ENCODE measurements around the gene FHIT. TPM values are rescaled to one million over a fixed set of nuclear protein-coding genes. Genes with fewer than 3 reads are reported as not detected.

FHIT gene
- total and polyA plus RNA-seq, 4 donors: 2.6 to 21.3 (median 8.7) TPM

DNA sequence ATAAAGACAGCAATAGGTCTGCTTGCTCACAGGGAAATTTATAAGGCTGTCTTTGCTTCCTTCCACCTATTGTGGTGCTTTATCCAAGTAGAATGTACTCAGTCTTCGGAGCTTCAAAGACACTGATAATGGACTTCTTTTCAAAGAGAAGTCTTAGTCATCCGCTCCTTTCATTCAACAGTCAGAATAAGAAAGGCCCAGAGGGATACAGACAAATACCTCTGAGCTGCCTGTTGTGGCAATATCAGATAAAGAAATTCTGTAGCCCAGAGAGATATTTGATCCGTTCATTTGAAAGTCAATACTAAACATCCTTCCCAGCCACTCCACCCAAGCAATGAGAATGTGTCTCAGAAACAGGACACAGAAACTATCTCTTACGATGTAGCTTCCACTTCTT lies 110.0 kb downstream of the FHIT start:
- H3K27me3 ChIP-seq (ENCODE audit: control insufficient read depth in 3 of 3, insufficient read depth in 3 of 3, low read length in 2 of 3): no peaks in the 10 kb centered on the region
- H3K9ac ChIP-seq (ENCODE audit: insufficient read depth in 1 of 2, low read length in 2 of 2): no peak overlapping the region
- H3K36me3 ChIP-seq (ENCODE audit: control insufficient read depth in 4 of 4, insufficient read depth in 4 of 4, low read length in 4 of 4): no peaks in the 10 kb centered on the region
- no peak overlapping the region for H3K27ac ChIP-seq (ENCODE audit: low read depth in 1 of 2, low read length in 1 of 2)
- H3K4me1 ChIP-seq (ENCODE audit: control insufficient read depth in 5 of 5, insufficient read depth in 5 of 5, low read length in 5 of 5): peaks cover 0 to 14% (median 0%) of the 10 kb centered on the region in 5 donors
- no peak overlapping the region for H3K4me3 ChIP-seq
- no peak for ATAC-seq (ENCODE audit: insufficient read depth, low FRiP score)
- 80 to 87% methylated on average over 4 of the region's 4 CpGs for WGBS, 2 donors
- TF ChIP-seq, protein P1, sequence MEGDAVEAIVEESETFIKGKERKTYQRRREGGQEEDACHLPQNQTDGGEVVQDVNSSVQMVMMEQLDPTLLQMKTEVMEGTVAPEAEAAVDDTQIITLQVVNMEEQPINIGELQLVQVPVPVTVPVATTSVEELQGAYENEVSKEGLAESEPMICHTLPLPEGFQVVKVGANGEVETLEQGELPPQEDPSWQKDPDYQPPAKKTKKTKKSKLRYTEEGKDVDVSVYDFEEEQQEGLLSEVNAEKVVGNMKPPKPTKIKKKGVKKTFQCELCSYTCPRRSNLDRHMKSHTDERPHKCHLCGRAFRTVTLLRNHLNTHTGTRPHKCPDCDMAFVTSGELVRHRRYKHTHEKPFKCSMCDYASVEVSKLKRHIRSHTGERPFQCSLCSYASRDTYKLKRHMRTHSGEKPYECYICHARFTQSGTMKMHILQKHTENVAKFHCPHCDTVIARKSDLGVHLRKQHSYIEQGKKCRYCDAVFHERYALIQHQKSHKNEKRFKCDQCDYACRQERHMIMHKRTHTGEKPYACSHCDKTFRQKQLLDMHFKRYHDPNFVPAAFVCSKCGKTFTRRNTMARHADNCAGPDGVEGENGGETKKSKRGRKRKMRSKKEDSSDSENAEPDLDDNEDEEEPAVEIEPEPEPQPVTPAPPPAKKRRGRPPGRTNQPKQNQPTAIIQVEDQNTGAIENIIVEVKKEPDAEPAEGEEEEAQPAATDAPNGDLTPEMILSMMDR (IDR thresholded peaks at IDR 0.05; ENCODE audit: control extremely low read depth, extremely low read depth): no peak
- H3K9me3 ChIP-seq (ENCODE audit: control insufficient read depth in 4 of 4, insufficient read depth in 3 of 4, low read length in 3 of 4): peaks cover 0 to 3% (median 0%) of the 10 kb centered on the region in 4 donors
- no peak for DNase-seq

DNA sequence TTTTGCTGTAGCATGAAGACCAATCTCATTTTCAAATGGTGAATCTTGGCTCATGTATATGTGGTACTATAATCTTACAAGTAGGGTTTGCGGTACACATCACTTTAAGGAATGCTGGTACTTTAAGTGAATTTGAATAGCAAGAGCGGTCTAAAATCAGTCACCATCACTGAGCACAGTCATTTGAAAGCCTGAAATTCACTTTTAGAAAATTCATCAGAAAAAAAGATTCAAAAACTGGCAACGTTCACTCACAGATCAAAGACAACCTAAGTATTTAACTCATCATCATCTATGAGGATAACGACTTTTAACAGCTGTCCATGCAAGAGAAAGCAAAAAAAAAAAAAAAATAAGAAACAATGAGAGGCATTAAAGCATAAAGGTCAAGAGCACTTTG lies 111.6 kb downstream of the FHIT start:
- no peak for ATAC-seq (ENCODE audit: insufficient read depth, low FRiP score)
- peaks cover 0 to 14% (median 0%) of the 10 kb centered on the region in 5 donors for H3K4me1 ChIP-seq (ENCODE audit: control insufficient read depth in 5 of 5, insufficient read depth in 5 of 5, low read length in 5 of 5)
- no peak overlapping the region for H3K27ac ChIP-seq (ENCODE audit: low read depth in 1 of 2, low read length in 1 of 2)
- no peaks in the 10 kb centered on the region for H3K27me3 ChIP-seq (ENCODE audit: control insufficient read depth in 3 of 3, insufficient read depth in 3 of 3, low read length in 2 of 3)
- TF ChIP-seq, protein P1 (IDR thresholded peaks at IDR 0.05; ENCODE audit: control extremely low read depth, extremely low read depth): no peak
- no peaks in the 10 kb centered on the region for H3K36me3 ChIP-seq (ENCODE audit: control insufficient read depth in 4 of 4, insufficient read depth in 4 of 4, low read length in 4 of 4)
- 87% methylated on average over 4 of the region's 4 CpGs for WGBS, 2 donors
- DNase-seq: peak in 2 of 3 donors; percentile 62 to 67
- H3K9ac ChIP-seq (ENCODE audit: insufficient read depth in 1 of 2, low read length in 2 of 2): no peak overlapping the region
- H3K4me3 ChIP-seq: no peak overlapping the region
- H3K9me3 ChIP-seq (ENCODE audit: control insufficient read depth in 4 of 4, insufficient read depth in 3 of 4, low read length in 3 of 4): no peaks in the 10 kb centered on the region

DNA sequence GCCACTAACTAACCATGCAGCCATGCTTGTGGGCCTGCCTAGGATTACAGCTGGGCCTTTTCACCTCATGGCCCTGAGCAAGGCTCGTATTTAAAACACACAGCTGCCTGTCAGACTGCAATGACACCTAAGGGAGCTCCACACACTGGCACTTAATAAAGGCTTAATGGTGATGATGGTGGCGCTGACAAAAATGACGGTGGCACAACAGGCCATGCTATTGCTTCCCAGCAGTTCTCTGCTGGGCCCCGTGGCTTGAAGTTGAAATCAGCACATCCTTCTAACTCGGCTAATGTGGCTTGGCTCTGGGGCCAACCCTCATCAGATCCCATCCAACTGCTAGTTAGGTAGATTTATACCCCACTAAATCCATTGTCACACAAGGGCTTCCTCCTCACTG lies 112.9 kb downstream of the FHIT start:
- H3K4me1 ChIP-seq (ENCODE audit: control insufficient read depth in 5 of 5, insufficient read depth in 5 of 5, low read length in 5 of 5): peaks cover 0 to 14% (median 0%) of the 10 kb centered on the region in 5 donors
- no peaks in the 10 kb centered on the region for H3K27me3 ChIP-seq (ENCODE audit: control insufficient read depth in 3 of 3, insufficient read depth in 3 of 3, low read length in 2 of 3)
- WGBS, 2 donors: 79 to 82% methylated on average over 5 of the region's 5 CpGs
- DNase-seq (peak; percentile 70 to 85 (median 84)), ATAC-seq (ENCODE audit: insufficient read depth, low FRiP score) (no peak)
- H3K9ac ChIP-seq (ENCODE audit: insufficient read depth in 1 of 2, low read length in 2 of 2): no peak overlapping the region
- no peaks in the 10 kb centered on the region for H3K9me3 ChIP-seq (ENCODE audit: control insufficient read depth in 4 of 4, insufficient read depth in 3 of 4, low read length in 3 of 4)
- H3K27ac ChIP-seq (ENCODE audit: low read depth in 1 of 2, low read length in 1 of 2): no peak overlapping the region
- H3K4me3 ChIP-seq: no peak overlapping the region
- TF ChIP-seq, protein P1 (IDR thresholded peaks at IDR 0.05; ENCODE audit: control extremely low read depth, extremely low read depth): no peak
- no peaks in the 10 kb centered on the region for H3K36me3 ChIP-seq (ENCODE audit: control insufficient read depth in 4 of 4, insufficient read depth in 4 of 4, low read length in 4 of 4)

DNA sequence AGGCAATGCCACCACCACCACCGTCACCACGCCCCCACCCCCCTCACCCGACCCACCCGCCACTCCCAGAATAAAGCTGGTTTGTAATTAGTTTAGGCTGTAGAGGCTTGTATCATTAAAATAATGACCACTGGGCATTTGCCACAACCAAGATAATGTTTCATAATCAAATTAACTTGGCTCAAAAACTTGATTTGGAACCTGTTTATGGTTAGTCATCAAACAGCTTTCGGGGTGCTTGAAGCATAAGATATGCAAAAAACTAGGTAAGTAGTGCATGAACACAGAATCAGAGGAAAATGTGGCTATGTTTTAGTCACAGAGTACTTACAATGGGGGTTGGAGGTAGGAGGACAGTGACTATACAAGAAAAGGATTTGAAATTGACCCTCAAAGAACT lies 115.1 kb downstream of the FHIT start:
- Histone ChIP-seq H3K27ac (ENCODE audit: low read depth in 1 of 2, low read length in 1 of 2) (no peak overlapping the region), H3K4me1 (ENCODE audit: control insufficient read depth in 5 of 5, insufficient read depth in 5 of 5, low read length in 5 of 5) (peaks cover 0 to 14% (median 0%) of the 10 kb centered on the region in 5 donors), H3K36me3 (ENCODE audit: control insufficient read depth in 4 of 4, insufficient read depth in 4 of 4, low read length in 4 of 4) (no peaks in the 10 kb centered on the region), H3K9me3 (ENCODE audit: control insufficient read depth in 4 of 4, insufficient read depth in 3 of 4, low read length in 3 of 4) (no peaks in the 10 kb centered on the region), H3K4me3 (no peak overlapping the region), H3K9ac (ENCODE audit: insufficient read depth in 1 of 2, low read length in 2 of 2) (no peak overlapping the region), H3K27me3 (ENCODE audit: control insufficient read depth in 3 of 3, insufficient read depth in 3 of 3, low read length in 2 of 3) (no peaks in the 10 kb centered on the region)
- no peak for DNase-seq
- 86 to 90% methylated on average over 5 of the region's 5 CpGs for WGBS, 2 donors
- no peak for ATAC-seq (ENCODE audit: insufficient read depth, low FRiP score)
- TF ChIP-seq, protein P1 (IDR thresholded peaks at IDR 0.05; ENCODE audit: control extremely low read depth, extremely low read depth): no peak

Measured in lung (tissue), 12 donors.